ENCODE data around the gene ORAI2.

- no peak for TF ChIP-seq MYC (IDR thresholded peaks at IDR 0.05; ENCODE audit: low read depth, low read length)
- TF ChIP-seq CTCF (IDR thresholded peaks at IDR 0.05; ENCODE audit: extremely low read depth in 1 of 2, insufficient read depth in 1 of 2, low read depth in 1 of 2, low read length in 2 of 2): no peak
- TF ChIP-seq MAX (IDR thresholded peaks at IDR 0.05; ENCODE audit: insufficient read depth, insufficient read length): no peak
Measured at GRCh38 chr7:102455596-102455995, 22.2 kb downstream of the ORAI2 start.

Measured in endothelial cell of umbilical vein (primary cell).